HepG2 (cell line): Measurements from ENCODE around the gene ANKRD11.

Source experiments
- CSRNP1 ChIP-seq: sonication (generic); formaldehyde crosslinking; IDR thresholded peaks from 2 replicates; pipeline ENCODE4 v1.8.1; 2023; ENCODE audit warnings: mild to moderate bottlenecking, missing genetic modification reagents
- CTCF ChIP-seq: sonication (generic); formaldehyde crosslinking; IDR thresholded peaks from 2 replicates; pipeline ENCODE4 v1.5.0; 2020; ENCODE audit warnings: mild to moderate bottlenecking, missing genetic modification reagents, moderate library complexity
- ELF1 ChIP-seq: sonication (generic); formaldehyde crosslinking; IDR thresholded peaks from 2 replicates; pipeline ENCODE4 v1.4.0; 2020; ENCODE audit warnings: missing genetic modification reagents
- HMGXB4 ChIP-seq, 2 experiments: sonication (generic) in 1 of 2; formaldehyde crosslinking in 1 of 2; IDR thresholded peaks; 2 replicates each; pipeline versions ENCODE4 v1.4.0 to v1.6.1; 2018 to 2020; ENCODE audit warnings: missing genetic modification reagents in 2 of 2, borderline replicate concordance in 1 of 2, low read depth in 1 of 2, mild to moderate bottlenecking in 1 of 2, missing biosample characterization in 1 of 2
- TAF1 ChIP-seq: sonication (generic); formaldehyde crosslinking; IDR thresholded peaks from 2 replicates; pipeline ENCODE4 v1.4.0; 2020; ENCODE audit warnings: missing genetic modification reagents
- TBL1XR1 ChIP-seq: fragments of 150-350 bp; IDR thresholded peaks from 2 replicates; pipeline ENCODE4 v1.6.1; 2014; ENCODE audit warnings: borderline replicate concordance, low read length; ENCODE audit not compliant: partially characterized antibody
- ZBTB20 ChIP-seq: sonication (generic); formaldehyde crosslinking; IDR thresholded peaks from 2 replicates; pipeline ENCODE4 v1.8.1; 2023; ENCODE audit warnings: missing genetic modification reagents, low read depth, mild to moderate bottlenecking, borderline replicate concordance

- TF ChIP-seq ELF1: no peak
- no peak for TF ChIP-seq TAF1 (CRISPR knock-in tag)
- TF ChIP-seq CSRNP1 (CRISPR knock-in tag): no peak
- no peak for TF ChIP-seq ZBTB20 (CRISPR knock-in tag)
- no peak for TF ChIP-seq CTCF (CRISPR knock-in tag)
- TF ChIP-seq TBL1XR1: no peak
- no peak for TF ChIP-seq HMGXB4 (CRISPR knock-in tag; IDR thresholded peaks at IDR 0.05; ENCODE audit: borderline replicate concordance in 1 of 2, low read depth in 1 of 2)
These were observed 201.8 kb downstream of the ANKRD11 start for GRCh38 chr16:89288577-89288844.
